Fibroblast of pulmonary artery (primary cell): ENCODE data around the gene MAB21L4.

Experiments used
- DNase-seq: peaks from one replicate; pipeline ENCODE4 v3.0.0-alpha.2; 2010; ENCODE audit warnings: low read depth
- H3K4me3 ChIP-seq: replicated peaks from 2 replicates; pipeline ENCODE4 v1.5.1; 2011; ENCODE audit warnings: low read depth, mild to moderate bottlenecking, control low read depth, low read length, moderate library complexity
- TF ChIP-seq, protein P1 (sequence below): IDR thresholded peaks from 2 replicates; pipeline ENCODE4 v1.5.1; 2011; ENCODE audit warnings: mild to moderate bottlenecking, control low read depth, low read length, inconsistent platforms; ENCODE audit errors: missing control alignments

MAB21L4 gene

GRCh38 chr2:240913810-240914644, 18.1 kb upstream of the MAB21L4 start:
- peak; percentile 82 for DNase-seq
- TF ChIP-seq, protein P1, sequence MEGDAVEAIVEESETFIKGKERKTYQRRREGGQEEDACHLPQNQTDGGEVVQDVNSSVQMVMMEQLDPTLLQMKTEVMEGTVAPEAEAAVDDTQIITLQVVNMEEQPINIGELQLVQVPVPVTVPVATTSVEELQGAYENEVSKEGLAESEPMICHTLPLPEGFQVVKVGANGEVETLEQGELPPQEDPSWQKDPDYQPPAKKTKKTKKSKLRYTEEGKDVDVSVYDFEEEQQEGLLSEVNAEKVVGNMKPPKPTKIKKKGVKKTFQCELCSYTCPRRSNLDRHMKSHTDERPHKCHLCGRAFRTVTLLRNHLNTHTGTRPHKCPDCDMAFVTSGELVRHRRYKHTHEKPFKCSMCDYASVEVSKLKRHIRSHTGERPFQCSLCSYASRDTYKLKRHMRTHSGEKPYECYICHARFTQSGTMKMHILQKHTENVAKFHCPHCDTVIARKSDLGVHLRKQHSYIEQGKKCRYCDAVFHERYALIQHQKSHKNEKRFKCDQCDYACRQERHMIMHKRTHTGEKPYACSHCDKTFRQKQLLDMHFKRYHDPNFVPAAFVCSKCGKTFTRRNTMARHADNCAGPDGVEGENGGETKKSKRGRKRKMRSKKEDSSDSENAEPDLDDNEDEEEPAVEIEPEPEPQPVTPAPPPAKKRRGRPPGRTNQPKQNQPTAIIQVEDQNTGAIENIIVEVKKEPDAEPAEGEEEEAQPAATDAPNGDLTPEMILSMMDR = peak; percentile 84
- H3K4me3 ChIP-seq = no peak overlapping the region

DNA sequence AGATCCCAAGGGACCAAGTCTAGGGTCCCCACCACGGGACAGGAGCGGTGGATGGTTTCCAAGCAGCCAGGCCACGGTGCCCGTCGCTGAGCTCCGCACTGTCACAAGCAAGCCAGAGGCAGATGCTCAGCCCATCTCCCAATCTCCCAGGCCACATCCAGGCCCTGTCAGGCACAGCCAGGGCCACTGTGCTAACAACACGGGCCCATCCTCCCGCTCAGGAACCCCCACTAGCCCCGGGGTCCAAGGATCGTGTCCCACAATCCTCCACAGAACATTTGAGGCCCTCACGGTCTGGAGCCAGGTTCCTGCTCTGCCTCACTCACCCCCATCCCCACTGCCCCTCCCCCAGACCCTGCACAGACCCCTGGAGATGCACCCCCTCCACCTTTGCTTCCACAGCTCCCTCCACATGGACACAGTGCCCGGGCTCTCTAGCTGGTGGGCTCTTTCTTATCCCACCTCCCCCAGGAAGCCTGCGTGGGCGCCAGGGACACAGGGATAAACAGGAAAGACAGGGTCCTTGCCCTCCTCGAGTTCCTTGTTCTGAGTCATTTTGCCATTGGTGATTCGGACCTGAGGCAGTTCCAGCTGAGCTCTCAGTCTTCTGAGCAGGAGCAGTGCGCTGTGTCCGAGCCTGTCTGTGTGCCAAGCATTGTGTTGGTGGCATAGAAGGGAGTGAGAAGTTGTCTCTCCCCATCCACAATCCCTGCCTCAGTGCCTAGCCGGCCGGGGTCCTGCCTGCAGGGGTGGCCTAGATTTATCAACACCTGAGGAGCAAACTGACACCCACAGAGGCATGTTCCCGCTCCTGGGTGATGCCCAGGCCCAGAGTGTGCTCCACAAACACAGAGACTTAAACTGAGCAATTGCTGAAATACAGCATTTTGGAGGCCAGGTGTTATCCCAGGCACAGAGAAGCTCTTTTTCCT, 17.2 kb upstream of the MAB21L4 start:
- TF ChIP-seq, protein P1 = no peak
- H3K4me3 ChIP-seq = no peak overlapping the region
- peak; percentile 48 for DNase-seq

DNA sequence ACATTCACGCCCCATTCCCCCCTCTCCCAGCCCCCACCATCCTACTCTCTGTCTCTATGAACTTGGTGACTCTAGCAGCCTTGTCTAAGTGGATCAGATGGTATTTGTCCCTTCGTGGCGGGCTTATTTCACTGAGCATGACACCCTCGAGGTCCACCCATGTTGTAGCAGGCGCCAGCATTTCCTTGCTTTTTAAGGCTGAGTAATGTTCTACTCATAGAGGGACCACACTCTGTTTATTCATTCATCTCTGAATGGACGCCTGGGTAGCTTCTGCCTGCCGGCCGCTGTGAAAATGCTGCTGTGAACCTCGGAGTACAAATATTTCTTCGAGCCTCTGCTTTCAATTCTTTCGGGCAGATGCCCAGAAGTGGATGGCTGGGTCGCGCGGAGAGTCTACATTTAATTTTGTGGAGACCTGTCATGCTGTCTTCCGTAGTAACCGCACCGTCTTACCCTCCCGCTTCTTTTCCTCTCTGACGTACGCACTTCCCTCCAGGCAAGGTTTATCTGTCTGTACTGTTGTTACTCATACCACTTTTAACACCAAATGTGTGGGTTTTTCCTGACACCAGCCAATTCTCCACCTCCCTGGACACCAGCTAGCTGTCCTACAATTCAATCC, 15.8 kb upstream of the MAB21L4 start:
- peak; percentile 47 for DNase-seq
- TF ChIP-seq, protein P1 = no peak
- no peak overlapping the region for H3K4me3 ChIP-seq

- TF ChIP-seq, protein P1 = no peak
- no peak overlapping the region for H3K4me3 ChIP-seq
- DNase-seq = no peak
Observed at GRCh38 chr2:240909216-240909974, 13.4 kb upstream of the MAB21L4 start.

DNA sequence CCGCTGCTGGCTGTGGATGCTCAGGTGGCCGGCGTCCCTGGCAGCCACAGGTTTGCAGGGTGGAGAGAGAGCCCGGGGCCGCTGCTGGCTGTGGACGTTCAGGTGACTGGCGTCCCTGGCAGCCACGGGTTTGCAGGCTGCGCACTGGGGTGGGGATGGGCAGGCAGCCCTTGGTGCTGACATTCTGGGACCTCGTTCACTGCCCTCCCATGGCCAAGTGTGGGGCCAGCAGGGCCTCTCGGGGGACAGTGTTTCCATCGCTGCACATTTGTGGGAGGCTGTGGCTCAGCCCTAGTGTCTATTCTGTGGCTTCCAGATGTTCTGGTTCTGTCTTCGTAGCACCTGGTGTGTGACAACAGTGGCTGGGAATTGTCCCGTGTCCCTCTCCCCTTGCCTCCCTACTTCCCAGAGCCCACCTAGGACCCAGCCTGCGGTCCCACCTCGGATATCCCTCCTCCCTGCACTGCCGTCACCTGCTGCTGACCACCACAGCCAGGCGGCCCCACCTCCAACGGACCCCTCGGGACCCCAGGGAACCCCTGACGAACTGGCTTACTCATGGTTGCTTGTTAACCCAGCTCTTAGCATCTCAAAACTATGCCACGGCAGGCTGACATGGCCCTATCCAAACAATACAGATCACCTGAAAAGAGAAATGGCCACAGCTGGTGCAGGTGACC, 11.1 kb upstream of the MAB21L4 start:
- TF ChIP-seq, protein P1 = no peak
- H3K4me3 ChIP-seq = no peak overlapping the region
- DNase-seq = no peak
